Fibroblast of lung (primary cell): Measurements from ENCODE around the gene PALS2. TPM values are rescaled to one million over a fixed set of nuclear protein-coding genes. Genes with fewer than 3 reads are reported as not detected.

Experiments used
- DNase-seq, 2 donors: peaks; one replicate each; pipeline versions ENCODE4 v3.0.0 to v3.0.0-alpha.2; 2010; ENCODE audit warnings: low read depth in 2 of 2
- H2AFZ ChIP-seq: 2 replicates; pipeline ENCODE4 v1.5.1; 2012; ENCODE audit warnings: low read length, control low read depth, inconsistent platforms
- H3K27ac ChIP-seq: 2 replicates; pipeline ENCODE4 v1.5.1; 2011; ENCODE audit warnings: low read length, control low read depth; ENCODE audit not compliant: insufficient read depth
- H3K27me3 ChIP-seq: 2 replicates; pipeline ENCODE4 v1.5.1; 2011; ENCODE audit warnings: mild to moderate bottlenecking, low read length; ENCODE audit not compliant: control insufficient read depth, insufficient read depth
- H3K36me3 ChIP-seq: 2 replicates; pipeline ENCODE4 v1.5.1; 2011; ENCODE audit warnings: low read length; ENCODE audit not compliant: control insufficient read depth, insufficient read depth
- H3K4me1 ChIP-seq: 2 replicates; pipeline ENCODE4 v1.5.1; 2011; ENCODE audit warnings: low read length; ENCODE audit not compliant: control insufficient read depth, insufficient read depth; ENCODE audit errors: extremely low read depth
- H3K4me2 ChIP-seq: 2 replicates; pipeline ENCODE4 v1.5.1; 2011; ENCODE audit warnings: low read length, control low read depth; ENCODE audit not compliant: insufficient read depth; ENCODE audit errors: extremely low read depth
- H3K4me3 ChIP-seq, 4 experiments: fragments of 200-600 bp in 1 of 4; sonication (generic) in 1 of 4; replicated peaks in 1 of 4; 2 replicates each; pipeline ENCODE4 v1.5.1; 2011 to 2016; ENCODE audit warnings: low read length in 4 of 4, low read depth in 3 of 4, mild to moderate bottlenecking in 3 of 4, control low read depth in 2 of 4, inconsistent platforms in 1 of 4, mixed read lengths in 1 of 4; ENCODE audit not compliant: insufficient read depth in 1 of 4; ENCODE audit errors: control extremely low read depth in 1 of 4
- H3K79me2 ChIP-seq: 2 replicates; pipeline ENCODE4 v1.5.1; 2012; ENCODE audit warnings: mild to moderate bottlenecking, low read length, inconsistent platforms; ENCODE audit not compliant: control insufficient read depth, insufficient read depth
- H3K9ac ChIP-seq: 2 replicates; pipeline ENCODE4 v1.5.1; 2011; ENCODE audit warnings: mild to moderate bottlenecking, low read length, control low read depth; ENCODE audit not compliant: insufficient read depth
- H3K9me3 ChIP-seq: 2 replicates; pipeline ENCODE4 v1.5.1; 2012; ENCODE audit warnings: low read depth, low read length; ENCODE audit not compliant: control insufficient read depth, insufficient read depth
- H4K20me1 ChIP-seq: 2 replicates; pipeline ENCODE4 v1.5.1; 2011; ENCODE audit warnings: low read length; ENCODE audit not compliant: control insufficient read depth, insufficient read depth; ENCODE audit errors: extremely low read depth
- EZH2 ChIP-seq: IDR thresholded peaks from 2 replicates; pipeline ENCODE4 v1.5.1; 2012; ENCODE audit warnings: low read length, control low read depth, mild to moderate bottlenecking; ENCODE audit errors: missing control alignments
- polyA plus RNA-seq, 2 donors: library from polyadenylated mRNA; depleted of rRNA in 1 of 2; stranded (reverse) in 1 of 2; unstranded in 1 of 2; fragments of >200 nt; gene quantifications; 2 replicates each; pipeline ENCODE4 v1.2.1, GENCODE V29; 2011 to 2012; ENCODE audit warnings: missing spikeins in 1 of 2
- total RNA-seq: library from RNA; depleted of rRNA; stranded (reverse); fragments of >200 nt; gene quantifications from 2 replicates; pipeline ENCODE4 v1.2.1, GENCODE V29; 2014
- TF ChIP-seq, protein P1 (sequence below), 2 donors: IDR thresholded peaks in 1 of 2; conservative IDR thresholded peaks in 1 of 2; 1 replicate in 1 of 2; 2 replicates in 1 of 2; pipeline ENCODE4 v1.5.1; 2011 to 2012; ENCODE audit warnings: low read length in 2 of 2, control low read depth in 1 of 2, inconsistent platforms in 1 of 2, low read depth in 1 of 2, mild to moderate bottlenecking in 1 of 2

PALS2 gene
- total and polyA plus RNA-seq, 2 donors (not counting 1 experiment from before 2014, with no cell fraction given), result 12.0 to 18.5 TPM

DNA sequence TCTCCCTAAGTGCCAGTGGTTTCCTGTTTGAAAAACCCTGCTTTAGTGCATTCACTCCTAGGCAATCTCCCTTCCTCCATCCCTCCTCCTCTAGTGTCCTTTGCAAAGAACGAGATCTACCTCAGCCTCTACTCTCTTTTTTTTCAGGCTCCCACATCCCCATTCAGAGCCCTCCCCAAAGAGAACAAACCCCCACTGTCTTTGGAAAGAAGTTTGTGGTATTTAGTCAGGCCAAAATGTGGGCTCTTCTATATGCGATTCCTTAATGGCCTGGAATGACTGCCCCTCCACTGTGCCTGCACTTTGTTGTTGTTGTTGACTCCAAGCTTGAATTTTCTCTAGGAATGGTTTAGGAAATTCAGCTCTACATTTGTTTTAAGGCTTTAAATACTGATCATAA lies 36.3 kb downstream of the PALS2 start:
- H2AFZ ChIP-seq, result no peak overlapping the region
- no peaks in the 10 kb centered on the region for H3K79me2 ChIP-seq
- no peak overlapping the region for H3K4me2 ChIP-seq
- no peaks in the 10 kb centered on the region for H3K27me3 ChIP-seq
- no peaks in the 10 kb centered on the region for H3K4me1 ChIP-seq
- H3K9me3 ChIP-seq, result no peaks in the 10 kb centered on the region
- H3K4me3 ChIP-seq, result no peak overlapping the region
- H3K27ac ChIP-seq, result no peak overlapping the region
- H3K9ac ChIP-seq, result no peak overlapping the region
- no peak for TF ChIP-seq EZH2
- TF ChIP-seq, protein P1, sequence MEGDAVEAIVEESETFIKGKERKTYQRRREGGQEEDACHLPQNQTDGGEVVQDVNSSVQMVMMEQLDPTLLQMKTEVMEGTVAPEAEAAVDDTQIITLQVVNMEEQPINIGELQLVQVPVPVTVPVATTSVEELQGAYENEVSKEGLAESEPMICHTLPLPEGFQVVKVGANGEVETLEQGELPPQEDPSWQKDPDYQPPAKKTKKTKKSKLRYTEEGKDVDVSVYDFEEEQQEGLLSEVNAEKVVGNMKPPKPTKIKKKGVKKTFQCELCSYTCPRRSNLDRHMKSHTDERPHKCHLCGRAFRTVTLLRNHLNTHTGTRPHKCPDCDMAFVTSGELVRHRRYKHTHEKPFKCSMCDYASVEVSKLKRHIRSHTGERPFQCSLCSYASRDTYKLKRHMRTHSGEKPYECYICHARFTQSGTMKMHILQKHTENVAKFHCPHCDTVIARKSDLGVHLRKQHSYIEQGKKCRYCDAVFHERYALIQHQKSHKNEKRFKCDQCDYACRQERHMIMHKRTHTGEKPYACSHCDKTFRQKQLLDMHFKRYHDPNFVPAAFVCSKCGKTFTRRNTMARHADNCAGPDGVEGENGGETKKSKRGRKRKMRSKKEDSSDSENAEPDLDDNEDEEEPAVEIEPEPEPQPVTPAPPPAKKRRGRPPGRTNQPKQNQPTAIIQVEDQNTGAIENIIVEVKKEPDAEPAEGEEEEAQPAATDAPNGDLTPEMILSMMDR (conservative IDR thresholded peaks at IDR 0.05 in 1 of 2, IDR thresholded peaks at IDR 0.05 in 1 of 2; ENCODE audit: low read depth in 1 of 2, low read length in 2 of 2), result no peak
- DNase-seq, result no peak
- no peaks in the 10 kb centered on the region for H4K20me1 ChIP-seq
- H3K36me3 ChIP-seq, result no peaks in the 10 kb centered on the region

DNA sequence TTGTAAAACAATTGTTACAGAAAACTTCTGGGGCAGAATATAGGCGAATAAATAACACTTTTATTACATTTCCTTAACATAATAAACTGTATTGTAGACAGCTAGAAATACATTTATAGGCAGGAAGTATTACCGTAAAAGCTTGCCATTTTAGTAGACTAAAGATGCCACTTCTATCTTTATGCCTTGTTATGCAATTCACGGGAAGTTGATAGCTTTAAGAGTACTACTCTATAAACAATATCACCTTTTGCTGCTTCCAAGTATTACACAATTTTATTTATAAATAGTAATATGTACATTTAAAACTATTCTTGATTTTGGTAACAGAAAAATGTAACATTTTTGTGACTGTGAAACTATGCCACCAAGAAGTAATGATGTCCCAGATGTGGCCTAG lies 37.9 kb downstream of the PALS2 start:
- no peaks in the 10 kb centered on the region for H3K36me3 ChIP-seq
- H3K9ac ChIP-seq, result no peak overlapping the region
- H4K20me1 ChIP-seq, result no peaks in the 10 kb centered on the region
- no peaks in the 10 kb centered on the region for H3K4me1 ChIP-seq
- no peak overlapping the region for H3K4me2 ChIP-seq
- no peak for DNase-seq
- H3K27me3 ChIP-seq, result no peaks in the 10 kb centered on the region
- no peaks in the 10 kb centered on the region for H3K9me3 ChIP-seq
- no peak overlapping the region for H3K4me3 ChIP-seq
- no peak overlapping the region for H2AFZ ChIP-seq
- TF ChIP-seq, protein P1 (conservative IDR thresholded peaks at IDR 0.05 in 1 of 2, IDR thresholded peaks at IDR 0.05 in 1 of 2; ENCODE audit: low read depth in 1 of 2, low read length in 2 of 2), result no peak
- no peak for TF ChIP-seq EZH2
- no peak overlapping the region for H3K27ac ChIP-seq
- no peaks in the 10 kb centered on the region for H3K79me2 ChIP-seq

DNA sequence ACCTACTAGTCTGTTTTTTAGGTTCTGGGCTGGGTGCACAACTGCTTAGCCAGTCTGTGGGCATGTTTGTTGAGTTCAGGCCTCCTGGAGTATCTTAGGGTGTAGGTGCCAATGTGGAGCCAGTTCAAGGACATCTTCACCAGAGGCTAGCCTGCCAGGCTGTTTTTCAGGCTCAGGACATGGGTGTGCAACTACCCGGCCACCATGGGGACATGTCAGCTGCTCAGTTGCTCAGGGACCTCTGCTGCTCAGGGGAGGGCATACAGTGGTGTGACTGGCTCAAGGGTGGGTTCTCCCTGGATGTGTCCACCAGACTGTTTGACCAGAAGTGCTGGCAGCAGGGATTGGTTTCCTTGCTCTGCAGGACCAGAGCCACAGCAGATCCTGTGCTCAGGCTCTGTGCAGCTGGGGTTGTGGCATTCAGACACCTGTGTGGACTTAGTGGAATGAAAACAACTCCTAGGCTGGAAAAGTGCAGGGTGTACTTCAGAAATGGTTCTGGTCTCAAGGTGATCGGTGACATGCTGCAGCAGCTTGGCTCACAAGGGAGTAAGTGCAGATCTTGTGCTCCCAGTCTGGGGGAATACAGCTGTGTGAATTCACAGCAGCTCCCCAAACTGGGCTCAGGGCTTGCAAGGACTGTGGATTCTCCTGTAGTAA lies 44.8 kb downstream of the PALS2 start:
- H3K27me3 ChIP-seq, result no peaks in the 10 kb centered on the region
- H3K27ac ChIP-seq, result no peak overlapping the region
- no peaks in the 10 kb centered on the region for H3K9me3 ChIP-seq
- TF ChIP-seq, protein P1 (conservative IDR thresholded peaks at IDR 0.05 in 1 of 2, IDR thresholded peaks at IDR 0.05 in 1 of 2; ENCODE audit: low read depth in 1 of 2, low read length in 2 of 2), result no peak
- no peak for TF ChIP-seq EZH2
- no peak overlapping the region for H3K4me2 ChIP-seq
- no peaks in the 10 kb centered on the region for H4K20me1 ChIP-seq
- no peak for DNase-seq
- no peak overlapping the region for H3K9ac ChIP-seq
- peaks cover 6% of the 10 kb centered on the region for H3K79me2 ChIP-seq
- no peaks in the 10 kb centered on the region for H3K36me3 ChIP-seq
- H3K4me3 ChIP-seq, result no peak overlapping the region
- H2AFZ ChIP-seq, result no peak overlapping the region
- H3K4me1 ChIP-seq, result no peaks in the 10 kb centered on the region
